Myometrial cell (primary cell): Measurements from ENCODE around the gene CHAD. TPM values are rescaled to one million over a fixed set of nuclear protein-coding genes. Genes with fewer than 3 reads are reported as not detected.

Source experiments
- total RNA-seq: library from RNA; depleted of rRNA; stranded (reverse); fragments of >200 nt; gene quantifications from 2 replicates; pipeline ENCODE4 v1.2.3, GENCODE V29; 2015

The CHAD gene
- total RNA-seq: not detected in 2 replicates

GRCh38 chr17:50468304-50469207 lies at the start of gene CHAD:
Gene CHAD, minus strand, starts transcription at chr17:50468880. Its CDS starts 67 bp downstream, at chr17:50468813.

GRCh38 chr17:50507871-50508572 lies 39.3 kb upstream of the CHAD start, which contains the start of gene MYCBPAP:
Gene MYCBPAP, plus strand, starts transcription at chr17:50508439. Its CDS starts 236 bp downstream, at chr17:50508675.

GRCh38 chr17:50478391-50479381 lies 10.0 kb upstream of the CHAD start, which contains the start of gene RSAD1:
Gene RSAD1, plus strand, starts transcription at chr17:50478860. Its CDS starts 25 bp downstream, at chr17:50478885.

GRCh38 chr17:50425682-50426471 lies 42.8 kb downstream of the CHAD start, which contains the start of gene ACSF2:
Gene ACSF2, plus strand, starts transcription at chr17:50426218. Its CDS starts 44 bp downstream, at chr17:50426262.

Other genes with a start within 250 kb of the CHAD start
- 0.29 and 0.89 TPM in 2 replicates for gene TMEM92, start 194.4 kb downstream of the CHAD start, total RNA-seq
- gene XYLT2, start 122.8 kb downstream of the CHAD start, total RNA-seq: 70.2 and 72.1 TPM in 2 replicates
- 109 and 135 TPM in 2 replicates for gene MRPL27, start 95.7 kb downstream of the CHAD start, total RNA-seq
- gene EME1, start 95.7 kb downstream of the CHAD start, total RNA-seq: 5.0 and 17.6 TPM in 2 replicates
- 265 and 282 TPM in 2 replicates for gene LRRC59, start 71.4 kb downstream of the CHAD start, total RNA-seq
- 14.7 and 17.0 TPM in 2 replicates for gene ACSF2, start 42.7 kb downstream of the CHAD start, total RNA-seq
- 12.9 and 19.3 TPM in 2 replicates for gene RSAD1, start 10.0 kb upstream of the CHAD start, total RNA-seq
- gene MYCBPAP, start 39.6 kb upstream of the CHAD start, total RNA-seq: 1.2 TPM in 1 of 2 replicates, not detected in the other
- gene EPN3, start 63.9 kb upstream of the CHAD start, total RNA-seq: under 0.01 TPM in 1 of 2 replicates, not detected in the other
- 64.9 and 75.2 TPM in 2 replicates for gene SPATA20, start 78.3 kb upstream of the CHAD start, total RNA-seq
- gene CACNA1G, start 91.8 kb upstream of the CHAD start, total RNA-seq: not detected in 2 replicates
- gene ABCC3, start 166.0 kb upstream of the CHAD start, total RNA-seq: 1.7 and 4.1 TPM in 2 replicates
- gene ANKRD40, start 239.0 kb upstream of the CHAD start, total RNA-seq: 20.2 and 22.9 TPM in 2 replicates